Rectal smooth muscle tissue (tissue), 1 donor: ENCODE measurements around the gene CREBBP.

Experiments
- H3K27ac ChIP-seq: one replicate; pipeline ENCODE4 v1.7.0; 2013; ENCODE audit warnings: low read depth, low read length, inconsistent platforms
- H3K27me3 ChIP-seq: one replicate; pipeline ENCODE4 v1.7.0; 2013; ENCODE audit warnings: low read length; ENCODE audit not compliant: control insufficient read depth, insufficient read depth
- H3K36me3 ChIP-seq: one replicate; pipeline ENCODE4 v1.7.0; 2013; ENCODE audit warnings: low read length; ENCODE audit not compliant: control insufficient read depth, insufficient read depth
- H3K4me1 ChIP-seq: one replicate; pipeline ENCODE4 v1.7.0; 2013; ENCODE audit warnings: low read length; ENCODE audit not compliant: control insufficient read depth, insufficient read depth
- H3K4me3 ChIP-seq: one replicate; pipeline ENCODE4 v1.7.0; 2013; ENCODE audit warnings: low read length
- H3K9ac ChIP-seq: one replicate; pipeline ENCODE4 v1.7.0; 2013; ENCODE audit warnings: low read length

Gene CREBBP

DNA sequence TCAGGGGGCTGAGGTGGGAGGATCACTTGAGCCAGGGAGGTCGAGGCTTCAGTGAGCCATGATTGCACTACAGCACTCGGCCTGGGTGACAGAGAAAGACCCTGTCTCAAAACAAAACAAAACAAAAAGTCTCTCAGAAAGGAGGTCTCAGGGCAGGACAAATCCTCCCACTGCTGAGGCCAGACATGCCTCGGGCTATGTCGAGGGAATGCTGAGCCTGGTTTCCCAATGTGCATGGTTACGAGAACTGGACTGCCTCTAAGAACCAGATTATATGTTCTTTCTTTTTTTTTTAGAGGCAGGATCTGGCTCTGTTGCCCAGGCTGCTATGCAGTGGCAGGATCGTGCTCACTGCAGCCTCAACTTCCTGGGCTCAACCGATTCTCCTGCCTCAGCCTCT, 190.8 kb downstream of the CREBBP start:
- Histone ChIP-seq H3K27ac (no peak overlapping the region), H3K27me3 (no peaks in the 10 kb centered on the region), H3K9ac (no peak overlapping the region), H3K4me3 (no peak overlapping the region), H3K4me1 (peaks cover 11% of the 10 kb centered on the region), H3K36me3 (peaks cover 14% of the 10 kb centered on the region)

DNA sequence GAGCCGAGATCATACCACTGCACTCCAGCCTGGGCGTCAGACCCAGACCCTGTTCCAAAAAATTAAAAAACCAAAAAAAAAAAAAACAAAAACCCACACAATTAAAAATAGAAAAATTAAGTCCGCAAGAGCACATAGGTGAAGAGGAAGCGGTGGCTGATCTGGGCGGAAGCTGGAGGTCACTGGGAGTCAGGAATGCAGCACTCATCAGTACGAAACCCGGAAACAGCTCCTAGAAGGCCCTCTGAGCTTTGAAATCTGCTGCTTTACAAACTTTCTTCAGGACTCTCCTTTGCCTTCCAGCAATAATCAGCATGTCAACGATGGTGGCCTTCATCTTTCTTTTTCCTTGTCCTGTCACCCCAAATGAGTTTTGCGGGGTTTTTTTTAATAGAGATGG, 192.7 kb downstream of the CREBBP start:
- Histone ChIP-seq H3K9ac (no peak overlapping the region), H3K4me3 (no peak overlapping the region), H3K27ac (no peak overlapping the region), H3K36me3 (peaks cover 14% of the 10 kb centered on the region), H3K27me3 (no peaks in the 10 kb centered on the region), H3K4me1 (peaks cover 11% of the 10 kb centered on the region)

- Histone ChIP-seq H3K27ac (no peak overlapping the region), H3K4me1 (peaks cover 11% of the 10 kb centered on the region), H3K36me3 (peaks cover 14% of the 10 kb centered on the region), H3K27me3 (no peaks in the 10 kb centered on the region), H3K9ac (no peak overlapping the region), H3K4me3 (no peak overlapping the region)
Observed at GRCh38 chr16:3687021-3687420, 193.5 kb downstream of the CREBBP start.

- Histone ChIP-seq H3K9ac (no peak overlapping the region), H3K4me1 (no peaks in the 10 kb centered on the region), H3K27me3 (no peaks in the 10 kb centered on the region), H3K36me3 (peaks cover 25% of the 10 kb centered on the region), H3K27ac (no peak overlapping the region), H3K4me3 (no peak overlapping the region)
Observed at GRCh38 chr16:3681206-3681605, 199.3 kb downstream of the CREBBP start.

- Histone ChIP-seq H3K27ac (no peak overlapping the region), H3K27me3 (no peaks in the 10 kb centered on the region), H3K4me1 (no peaks in the 10 kb centered on the region), H3K36me3 (peaks cover 20% of the 10 kb centered on the region), H3K4me3 (no peak overlapping the region), H3K9ac (no peak overlapping the region)
Observed at GRCh38 chr16:3677994-3678393, 202.5 kb downstream of the CREBBP start.

DNA sequence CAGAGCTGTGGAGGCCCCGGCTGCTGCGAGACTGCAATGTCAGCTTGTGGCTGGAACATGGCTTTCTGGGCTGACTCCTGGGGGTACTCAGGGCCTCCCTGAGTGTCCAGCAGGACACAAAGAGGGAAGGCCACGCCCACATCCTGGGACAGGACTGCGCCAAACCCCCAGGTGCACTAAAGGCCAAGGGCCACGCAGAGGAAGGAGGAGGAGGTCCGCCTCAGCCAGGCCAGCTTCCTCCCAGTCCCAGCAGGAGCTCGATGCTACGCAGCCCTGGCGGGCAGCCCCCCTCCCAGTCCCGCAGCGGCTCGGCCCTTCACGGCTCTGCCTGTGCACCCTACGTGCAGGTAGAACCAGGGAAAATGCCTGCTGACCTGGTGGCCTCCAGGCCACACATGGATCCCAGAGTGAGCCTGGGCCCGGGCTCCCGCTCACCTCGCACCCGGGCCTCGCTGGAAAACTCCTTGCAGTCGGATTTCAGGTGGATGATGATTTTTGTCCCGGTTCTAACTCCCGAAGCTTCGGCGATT, 204.8 kb downstream of the CREBBP start:
- no peak overlapping the region for H3K4me3 ChIP-seq
- no peaks in the 10 kb centered on the region for H3K27me3 ChIP-seq
- H3K9ac ChIP-seq = no peak overlapping the region
- H3K36me3 ChIP-seq = peaks cover 24% of the 10 kb centered on the region
- no peaks in the 10 kb centered on the region for H3K4me1 ChIP-seq
- no peak overlapping the region for H3K27ac ChIP-seq
